ENCODE measurements around the gene NES. TPM values are rescaled to one million over a fixed set of nuclear protein-coding genes. Genes with fewer than 3 reads are reported as not detected.

NES gene
- total RNA-seq, 1 experiment from 2014 or later, result 168 TPM

DNA sequence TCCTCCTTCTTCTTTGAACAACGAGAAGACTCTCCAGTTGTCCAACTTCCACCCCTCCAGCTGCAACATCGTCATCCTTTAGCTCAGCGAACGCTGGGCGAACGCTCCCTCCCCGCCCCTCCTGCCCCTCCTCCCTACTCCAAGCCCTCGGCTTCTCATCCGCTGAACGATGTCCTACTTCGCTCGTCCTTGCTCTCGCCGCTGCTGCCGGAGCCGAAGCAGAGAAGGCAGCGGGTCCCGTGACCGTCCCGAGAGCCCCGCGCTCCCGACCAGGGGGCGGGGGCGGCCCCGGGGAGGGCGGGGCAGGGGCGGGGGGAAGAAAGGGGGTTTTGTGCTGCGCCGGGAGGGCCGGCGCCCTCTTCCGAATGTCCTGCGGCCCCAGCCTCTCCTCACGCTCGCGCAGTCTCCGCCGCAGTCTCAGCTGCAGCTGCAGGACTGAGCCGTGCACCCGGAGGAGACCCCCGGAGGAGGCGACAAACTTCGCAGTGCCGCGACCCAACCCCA, 35.4 kb downstream of the NES start, which contains the start of gene BCAN:
TSS of gene BCAN (plus strand) at position 357 of the 504 bp plus-strand sequence. CDS start 3,938 bp downstream, outside the sequence.
- Histone ChIP-seq H4K91ac (ENCODE audit: insufficient read length, low read depth, low read length) (no peak within 1 kb of the TSS), H3K23me2 (ENCODE audit: insufficient read length, low read depth, low read length, poor library complexity, severe bottlenecking) (peaks cover 11% of the 10 kb centered on the region), H3K23ac (ENCODE audit: insufficient read length, low read depth, low read length) (no peak within 1 kb of the TSS), H2AFZ (ENCODE audit: low read length) (no peak within 1 kb of the TSS), H3K18ac (ENCODE audit: insufficient read length, low read depth, low read length) (no peak within 1 kb of the TSS), H3K79me2 (ENCODE audit: insufficient read depth, low read length) (no peaks in the 10 kb centered on the region), H3K27ac (ENCODE audit: insufficient read length, low read depth, low read length) (no peak within 1 kb of the TSS), H2BK12ac (ENCODE audit: insufficient read length, low read depth, low read length) (no peak within 1 kb of the TSS), H2BK20ac (ENCODE audit: low read depth, low read length, poor library complexity, severe bottlenecking) (no peak within 1 kb of the TSS), H3K14ac (ENCODE audit: insufficient read depth, low read length) (no peak within 1 kb of the TSS), H2AK5ac (ENCODE audit: insufficient read length, low read length) (no peak within 1 kb of the TSS), H4K8ac (replicated peaks; ENCODE audit: insufficient read length, low read depth, low read length) (no peak within 1 kb of the TSS), H3K56ac (ENCODE audit: insufficient read length, low read depth, low read length) (no peak within 1 kb of the TSS), H3T11ph (ENCODE audit: low read length) (no peak within 1 kb of the TSS), H3K4me1 (ENCODE audit: insufficient read depth, low read length) (peaks cover 4% of the 10 kb centered on the region; the same call in 1 of the 2 replicates), H2BK15ac (ENCODE audit: low read depth, low read length) (no peak within 1 kb of the TSS), H3K9me3 (ENCODE audit: control insufficient read depth, low read depth, low read length) (no peaks in the 10 kb centered on the region), H4K5ac (ENCODE audit: insufficient read length, low read depth, low read length) (no peak within 1 kb of the TSS), H3K79me1 (ENCODE audit: insufficient read depth, low read depth, low read length, poor library complexity, severe bottlenecking) (no peaks in the 10 kb centered on the region), H2BK5ac (ENCODE audit: insufficient read length, low read length) (no peak within 1 kb of the TSS), H2BK120ac (ENCODE audit: low read depth, low read length, poor library complexity, severe bottlenecking) (no peak within 1 kb of the TSS), H3K4me2 (ENCODE audit: insufficient read depth, insufficient read length, low read length) (peak within 1 kb of the TSS; percentile 92), H3K27me3 (ENCODE audit: insufficient read depth, low read length) (peaks cover 10% of the 10 kb centered on the region; the same call in 1 of the 2 replicates), H3K4ac (ENCODE audit: low read depth, low read length) (no peak within 1 kb of the TSS), H4K20me1 (ENCODE audit: control insufficient read depth, insufficient read depth, insufficient read length) (no peaks in the 10 kb centered on the region), H3K9ac (ENCODE audit: extremely low read depth, insufficient read length, low read length) (no peak within 1 kb of the TSS)
- WGBS (ENCODE audit: extremely low coverage, insufficient read length, low lambda C conversion rate), result no CpG with 5 or more reads among the region's 46 CpGs
- H3K4me3 Mint-ChIP-seq, result peak within 1 kb of the TSS; percentile 51 to 82
- TF ChIP-seq, protein P1, sequence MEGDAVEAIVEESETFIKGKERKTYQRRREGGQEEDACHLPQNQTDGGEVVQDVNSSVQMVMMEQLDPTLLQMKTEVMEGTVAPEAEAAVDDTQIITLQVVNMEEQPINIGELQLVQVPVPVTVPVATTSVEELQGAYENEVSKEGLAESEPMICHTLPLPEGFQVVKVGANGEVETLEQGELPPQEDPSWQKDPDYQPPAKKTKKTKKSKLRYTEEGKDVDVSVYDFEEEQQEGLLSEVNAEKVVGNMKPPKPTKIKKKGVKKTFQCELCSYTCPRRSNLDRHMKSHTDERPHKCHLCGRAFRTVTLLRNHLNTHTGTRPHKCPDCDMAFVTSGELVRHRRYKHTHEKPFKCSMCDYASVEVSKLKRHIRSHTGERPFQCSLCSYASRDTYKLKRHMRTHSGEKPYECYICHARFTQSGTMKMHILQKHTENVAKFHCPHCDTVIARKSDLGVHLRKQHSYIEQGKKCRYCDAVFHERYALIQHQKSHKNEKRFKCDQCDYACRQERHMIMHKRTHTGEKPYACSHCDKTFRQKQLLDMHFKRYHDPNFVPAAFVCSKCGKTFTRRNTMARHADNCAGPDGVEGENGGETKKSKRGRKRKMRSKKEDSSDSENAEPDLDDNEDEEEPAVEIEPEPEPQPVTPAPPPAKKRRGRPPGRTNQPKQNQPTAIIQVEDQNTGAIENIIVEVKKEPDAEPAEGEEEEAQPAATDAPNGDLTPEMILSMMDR (conservative IDR thresholded peaks at IDR 0.05), result 0 out of 3 replicates have a peak, but pooled peaks have one; percentile 15
- H3K9me3 Mint-ChIP-seq, result no peaks in the 10 kb centered on the region; a peak in 1 of 5 replicates
- no peak within 1 kb of the TSS for H3K27ac Mint-ChIP-seq
- H3K4me1 Mint-ChIP-seq, result peaks cover 24 to 28% of the 10 kb centered on the region in 2 experiments
- H3K27me3 Mint-ChIP-seq (ENCODE audit: low read depth), result peaks cover 89% of the 10 kb centered on the region
- no peaks in the 10 kb centered on the region for H3K36me3 Mint-ChIP-seq (ENCODE audit: insufficient read depth in 1 of 3, low read depth in 3 of 3)
- peak; percentile 78 for DNase-seq

Data from H9 (cell line).